HS-27A (cell line): ENCODE measurements around the gene ARHGAP12.

Source experiments
- DNase-seq: peaks from one replicate; pipeline ENCODE4 v3.0.0-alpha.2; 2012; ENCODE audit warnings: low read depth, missing footprints

ARHGAP12 gene

DNA sequence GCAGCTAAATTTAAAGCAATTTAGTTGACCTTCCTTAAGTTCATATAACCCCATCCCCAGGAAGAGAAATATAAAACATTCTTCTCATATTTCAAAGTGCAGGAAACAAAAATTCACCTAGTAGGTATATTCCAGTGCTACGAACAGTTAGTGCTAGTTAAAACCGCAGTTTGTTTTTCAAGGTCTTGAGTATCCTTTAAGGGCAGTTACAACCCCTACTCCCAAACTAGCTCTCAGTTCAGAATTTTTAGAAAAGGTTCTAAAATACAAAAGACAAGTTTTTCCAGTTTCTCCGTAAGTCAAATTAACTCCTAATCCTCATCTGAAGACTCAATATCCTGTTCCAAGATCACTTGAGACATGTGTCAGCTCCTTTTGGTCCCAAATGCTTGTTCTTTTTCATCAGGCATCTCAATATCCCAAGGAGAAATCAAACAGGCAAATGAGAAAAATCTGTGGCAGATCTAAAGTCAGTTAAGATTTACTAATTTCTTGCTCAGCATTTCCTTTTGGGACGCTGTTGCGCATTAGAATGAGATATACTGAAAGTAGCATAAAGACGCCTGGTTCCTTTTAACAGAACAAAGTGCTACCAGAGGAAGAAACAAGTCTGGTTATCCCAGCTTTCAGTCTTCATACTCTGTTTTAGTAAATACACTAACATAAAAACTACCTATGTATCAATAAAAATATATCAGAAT, 51.8 kb downstream of the ARHGAP12 start:
- DNase-seq = no peak

DNA sequence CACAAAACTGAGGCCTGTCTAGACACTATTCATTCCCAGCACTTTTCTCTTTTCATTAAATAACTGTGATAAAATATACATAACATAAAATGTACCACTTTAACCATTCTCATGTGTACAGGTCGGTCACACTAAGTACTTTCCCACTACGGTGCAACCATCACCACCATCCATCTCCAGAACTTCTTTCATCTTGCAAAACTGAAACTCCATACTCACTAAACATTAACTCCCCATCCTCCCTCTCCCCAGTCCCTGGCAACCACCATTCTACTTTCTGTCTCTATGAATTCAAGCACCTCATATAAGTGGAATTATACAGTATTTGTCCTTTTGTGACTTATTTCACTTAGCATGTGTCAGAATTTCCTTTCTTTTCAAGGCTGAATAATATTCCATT, 53.0 kb downstream of the ARHGAP12 start:
- no peak for DNase-seq

DNA sequence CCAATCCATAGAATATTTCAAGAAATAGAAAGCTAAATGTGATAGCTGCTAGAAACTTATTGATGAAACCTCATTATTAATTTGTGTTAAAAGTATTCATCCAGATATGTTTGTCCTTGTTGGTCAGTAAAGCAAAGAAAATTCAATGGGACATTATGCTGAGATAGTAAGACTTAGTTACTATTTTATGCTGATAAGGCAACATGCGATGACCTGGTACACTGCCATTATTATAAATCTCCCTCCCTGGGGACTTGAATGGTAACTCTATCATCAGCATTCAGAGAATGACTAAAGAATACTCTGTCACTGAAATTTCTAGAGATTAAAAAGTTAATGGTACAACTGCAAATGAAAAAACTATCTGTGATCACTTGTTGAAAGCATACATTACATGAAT, 54.9 kb downstream of the ARHGAP12 start:
- DNase-seq = no peak

DNA sequence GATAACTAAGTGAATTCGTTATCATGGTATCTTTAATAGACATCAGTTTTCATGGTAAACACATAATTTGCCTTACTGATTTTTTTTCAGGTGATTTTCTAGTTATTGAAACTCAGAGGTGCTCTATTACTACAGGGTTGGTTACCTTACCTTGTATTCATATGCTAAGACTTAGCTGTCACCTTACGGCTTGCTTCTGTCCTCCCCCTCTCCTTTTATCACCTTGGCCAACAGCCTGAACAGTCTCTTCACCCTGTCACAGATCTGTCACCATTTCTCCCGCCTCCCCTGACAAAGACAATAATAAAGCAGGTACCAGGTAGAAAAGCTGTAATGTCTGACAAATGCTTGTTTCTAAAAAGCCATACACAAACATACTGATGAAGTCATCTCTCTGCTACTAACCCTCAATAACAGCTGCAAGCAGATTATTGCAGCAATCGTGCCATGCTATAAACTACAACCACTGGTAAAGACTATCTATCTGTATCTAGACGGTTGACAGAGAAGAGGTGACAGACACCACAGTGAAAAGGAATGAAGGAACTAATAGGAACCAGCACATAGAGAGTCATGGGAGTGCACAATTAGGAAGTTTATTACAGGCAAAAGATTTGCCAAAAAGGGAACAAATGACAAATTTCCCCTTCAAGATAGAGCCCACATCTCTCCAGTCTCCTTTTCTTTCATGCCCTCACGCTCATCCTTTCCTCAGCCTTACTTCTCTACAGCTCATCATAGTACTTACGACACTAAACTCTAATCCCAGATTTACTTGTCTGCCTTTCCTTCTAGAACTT, 57.2 kb downstream of the ARHGAP12 start:
- no peak for DNase-seq

DNA sequence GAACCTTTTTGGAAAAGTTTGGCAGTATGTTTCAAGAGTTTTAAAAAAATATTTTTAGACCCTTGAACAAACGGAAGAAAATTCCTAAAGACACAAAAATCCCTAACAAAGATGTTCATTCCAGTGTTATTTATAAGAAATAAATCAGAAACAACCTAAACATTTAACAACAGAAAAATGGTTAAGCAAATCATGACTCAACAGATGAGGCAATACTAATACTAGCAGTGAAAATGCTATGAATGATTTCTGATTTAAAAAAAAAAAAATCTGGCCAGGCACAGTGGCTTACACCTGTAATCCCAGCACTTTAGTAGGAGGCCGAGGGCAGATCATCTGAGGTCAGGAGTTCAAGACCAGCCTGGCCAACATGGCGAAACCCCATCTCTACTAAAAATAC, 61.0 kb downstream of the ARHGAP12 start:
- DNase-seq = no peak

DNA sequence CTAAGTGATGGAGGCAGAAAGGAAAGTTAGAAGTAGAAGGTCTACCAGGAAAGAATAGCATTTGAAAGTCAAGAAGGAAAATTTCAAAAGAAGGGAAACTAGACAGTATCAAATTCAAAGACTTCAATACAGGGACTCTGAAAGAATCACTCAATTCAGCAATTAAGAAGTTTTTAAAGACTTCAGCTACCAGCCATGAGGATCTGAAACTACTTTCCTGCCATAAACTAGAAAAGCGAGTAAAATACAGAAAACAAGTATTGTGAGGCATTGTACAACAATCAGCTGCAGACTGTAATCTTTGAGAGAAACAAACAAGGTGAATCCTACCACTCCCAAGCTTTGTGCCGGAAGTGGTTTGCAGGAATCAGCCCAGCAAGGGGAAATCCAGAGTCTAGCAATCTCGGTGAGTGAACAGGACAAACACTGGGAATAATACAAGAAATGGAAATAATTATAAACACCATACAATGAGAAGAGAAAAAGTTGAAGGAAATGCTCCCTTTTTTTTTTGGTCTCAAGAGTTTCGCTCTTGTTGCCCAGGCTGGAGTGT, 62.4 kb downstream of the ARHGAP12 start:
- no peak for DNase-seq

DNA sequence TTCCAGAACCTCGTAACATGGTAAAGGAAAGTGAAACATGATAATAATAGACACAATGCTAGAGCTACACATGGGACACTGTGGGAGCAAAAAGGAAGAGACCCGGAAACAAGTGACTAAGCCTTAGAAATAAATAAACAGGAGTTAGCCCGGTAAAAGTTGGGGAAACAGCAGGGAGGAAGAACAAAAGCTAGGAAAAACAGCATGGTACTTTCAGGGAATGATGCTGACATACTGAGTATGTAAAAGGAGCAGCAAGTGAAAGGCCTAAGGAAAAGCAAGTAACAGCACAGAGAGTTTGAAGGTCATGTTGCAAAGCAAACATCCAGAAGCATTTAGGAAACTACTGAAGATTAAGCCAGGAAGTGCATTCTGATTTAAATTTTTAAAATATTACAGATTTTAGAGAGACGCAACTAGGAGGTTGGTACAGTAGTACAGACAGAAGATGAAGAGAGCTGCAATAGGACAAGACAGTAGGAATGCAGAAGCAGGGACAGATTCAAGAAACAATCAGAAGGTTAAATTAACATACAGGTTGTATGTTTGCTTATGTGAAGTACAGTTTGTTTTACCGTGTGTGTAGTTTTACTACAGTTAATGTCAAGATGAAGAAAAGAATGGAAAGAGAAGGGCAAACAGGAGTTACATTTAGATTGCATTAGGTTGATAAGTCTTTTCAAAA, 63.7 kb downstream of the ARHGAP12 start:
- no peak for DNase-seq

DNA sequence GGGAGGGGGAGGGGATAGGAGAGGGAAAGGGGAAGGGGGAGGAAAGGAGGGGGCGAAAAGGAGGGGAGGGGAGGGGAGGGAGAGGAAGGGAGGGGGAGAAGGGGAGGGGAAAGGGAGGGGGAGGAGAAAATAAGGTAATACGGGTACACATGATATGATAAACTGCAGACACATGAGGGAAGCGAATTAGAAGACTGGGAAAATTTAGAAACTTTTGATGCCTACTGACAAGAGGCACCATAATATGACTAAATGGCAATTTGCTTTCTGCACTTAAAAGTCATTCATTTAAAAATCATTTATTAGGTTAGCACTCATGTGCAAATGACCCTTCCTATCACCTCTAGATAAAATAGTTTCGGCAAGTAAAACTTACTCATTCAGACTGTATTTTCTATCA, 73.6 kb downstream of the ARHGAP12 start:
- no peak for DNase-seq

DNA sequence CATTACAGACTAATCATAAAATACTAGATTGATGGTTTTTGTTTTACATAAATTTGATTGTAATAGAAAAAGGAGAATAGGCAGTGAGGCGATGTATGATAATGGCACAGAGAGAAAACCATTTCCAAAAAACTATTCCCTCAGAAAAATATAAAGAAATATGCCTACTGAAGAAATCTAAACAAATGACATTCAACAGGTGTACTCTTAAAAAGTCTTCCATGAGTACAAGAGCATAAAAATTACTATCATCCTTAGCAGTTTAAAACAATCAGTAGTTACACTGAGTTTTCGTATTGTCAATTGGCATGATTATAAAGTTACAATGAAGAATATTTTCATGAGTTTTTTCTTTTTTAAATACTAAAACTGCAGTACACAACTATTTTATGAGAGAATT, 75.0 kb downstream of the ARHGAP12 start:
- no peak for DNase-seq

DNA sequence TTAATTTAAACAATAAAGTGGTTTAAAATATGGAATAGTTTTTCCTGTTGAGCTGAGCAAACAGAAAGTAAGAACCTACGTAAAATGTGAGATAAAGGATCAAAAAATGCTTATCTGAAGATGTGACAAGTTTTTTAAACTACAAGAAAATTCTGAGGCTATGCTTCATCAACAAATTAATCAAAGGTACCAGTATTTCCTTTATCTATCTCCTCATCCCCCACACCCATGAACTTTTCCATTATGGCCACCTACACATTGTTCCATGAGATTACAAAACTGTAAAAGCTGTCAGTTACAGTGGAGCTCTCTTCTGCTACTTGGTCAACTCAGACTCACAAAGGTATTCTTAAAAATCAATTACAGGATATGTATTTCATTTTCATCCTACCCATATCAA, 77.4 kb downstream of the ARHGAP12 start:
- DNase-seq = no peak

DNA sequence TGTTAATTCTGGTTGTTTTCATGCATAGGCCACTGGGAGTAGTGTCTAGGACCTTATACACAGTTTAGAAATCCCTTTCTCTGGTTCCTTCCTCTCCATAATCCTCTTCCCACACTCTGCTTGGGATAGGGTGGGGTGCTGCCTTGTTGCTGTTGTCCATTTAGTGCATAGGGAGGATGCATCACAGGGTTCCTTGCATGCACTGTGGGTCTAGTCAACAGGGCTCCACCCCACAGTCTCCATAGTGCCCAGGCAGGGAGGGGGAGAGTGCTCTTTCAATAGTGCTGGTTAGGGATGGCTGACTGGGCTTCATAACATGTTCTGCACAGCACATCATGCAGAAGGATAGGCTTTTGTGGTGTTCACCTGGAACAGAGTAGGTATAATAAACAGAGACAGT, 81.1 kb downstream of the ARHGAP12 start:
- no peak for DNase-seq

DNA sequence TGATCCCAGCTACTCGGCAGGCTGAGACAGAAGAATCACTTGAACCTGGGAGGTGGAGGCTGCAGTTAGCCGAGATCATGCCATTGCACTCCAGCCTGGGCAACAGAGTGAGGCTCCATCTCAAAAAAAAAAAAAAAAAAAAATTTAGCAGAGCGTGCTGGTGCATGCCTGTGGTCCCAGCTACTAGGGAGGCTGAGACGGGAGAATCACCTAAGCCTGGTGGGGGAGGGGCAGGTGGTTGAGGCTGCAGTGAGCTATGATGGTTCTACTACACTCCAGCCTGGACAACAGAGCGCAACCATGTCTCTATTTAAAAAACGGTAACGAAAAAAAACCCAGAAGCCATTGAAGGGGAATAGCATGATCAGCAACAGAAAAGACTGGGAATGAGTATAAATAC, 89.9 kb downstream of the ARHGAP12 start:
- DNase-seq = no peak

DNA sequence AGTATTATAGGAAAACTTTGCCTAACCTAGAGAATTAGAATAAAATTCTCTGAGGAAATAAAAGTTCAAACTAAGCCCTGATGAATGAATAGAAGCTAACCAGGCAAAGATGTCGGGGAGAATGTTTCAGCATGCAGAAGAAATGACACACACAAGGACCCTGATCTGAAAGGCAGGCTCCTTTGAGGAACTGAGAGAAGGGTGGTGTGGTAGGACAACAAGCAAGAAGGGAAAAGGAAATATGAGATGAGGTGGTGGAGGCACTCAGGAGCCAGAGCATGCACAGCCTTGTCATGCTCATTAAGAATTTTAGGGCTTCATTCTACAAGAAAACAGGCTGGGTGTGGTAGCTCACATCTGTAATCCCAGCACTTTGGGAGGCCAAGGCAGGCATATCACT, 90.6 kb downstream of the ARHGAP12 start:
- no peak for DNase-seq

DNA sequence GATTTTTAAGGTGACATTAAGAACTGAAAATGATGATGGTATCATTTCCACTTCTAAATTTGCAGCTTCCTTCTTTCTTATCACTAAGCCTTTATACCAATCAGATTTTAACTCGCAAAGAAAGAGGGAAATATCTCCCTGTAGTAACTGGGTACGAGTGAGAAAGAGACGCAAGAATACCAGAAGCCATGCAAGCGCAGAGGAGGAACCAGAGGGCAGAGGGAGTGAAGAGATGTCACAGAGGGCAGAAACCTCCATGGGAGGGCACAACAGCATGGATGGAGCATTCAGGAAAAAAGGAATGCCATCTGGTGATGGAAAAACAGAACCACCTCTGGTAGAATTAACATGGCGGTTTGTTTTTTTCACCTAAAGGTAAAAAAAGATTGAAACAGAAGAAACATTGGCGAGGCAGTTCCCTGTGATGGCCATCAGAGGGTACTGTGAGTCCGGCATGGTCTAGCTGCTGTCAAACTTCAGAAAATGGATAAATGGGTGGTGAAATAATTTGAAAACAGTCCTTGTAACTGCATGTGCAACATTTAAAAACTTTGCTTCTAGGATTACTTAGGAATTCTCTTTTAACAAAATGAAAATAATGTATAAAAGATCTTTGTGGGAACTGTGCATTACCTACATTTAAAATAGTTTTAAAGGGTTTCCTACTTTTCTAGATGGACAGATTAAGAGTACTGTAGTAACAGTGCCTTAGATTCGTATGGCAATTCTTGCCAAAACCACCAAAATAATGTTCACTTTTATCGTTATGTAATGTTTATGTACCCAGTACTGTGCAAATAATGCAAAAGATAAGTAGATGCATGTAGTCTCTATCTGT, 91.8 kb downstream of the ARHGAP12 start:
- no peak for DNase-seq

DNA sequence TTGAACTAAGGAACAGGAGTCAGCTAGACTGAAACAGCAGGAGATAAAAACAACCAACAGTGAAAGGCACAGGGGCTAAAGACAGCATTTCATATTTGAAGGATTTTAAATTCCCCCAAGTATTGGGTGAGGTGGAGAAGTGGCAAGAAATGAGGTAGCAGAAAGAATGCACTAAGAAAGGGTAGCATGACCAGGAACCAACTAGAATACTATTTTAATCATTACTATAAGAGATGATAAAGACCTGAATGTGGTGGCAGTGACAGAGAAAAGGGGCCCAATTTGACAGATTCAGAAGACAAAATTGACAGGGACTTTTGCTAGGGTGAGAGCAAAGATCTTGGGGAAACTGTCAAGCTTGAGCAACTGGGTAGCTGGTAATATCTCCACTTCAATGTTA, 94.9 kb downstream of the ARHGAP12 start:
- DNase-seq = no peak

DNA sequence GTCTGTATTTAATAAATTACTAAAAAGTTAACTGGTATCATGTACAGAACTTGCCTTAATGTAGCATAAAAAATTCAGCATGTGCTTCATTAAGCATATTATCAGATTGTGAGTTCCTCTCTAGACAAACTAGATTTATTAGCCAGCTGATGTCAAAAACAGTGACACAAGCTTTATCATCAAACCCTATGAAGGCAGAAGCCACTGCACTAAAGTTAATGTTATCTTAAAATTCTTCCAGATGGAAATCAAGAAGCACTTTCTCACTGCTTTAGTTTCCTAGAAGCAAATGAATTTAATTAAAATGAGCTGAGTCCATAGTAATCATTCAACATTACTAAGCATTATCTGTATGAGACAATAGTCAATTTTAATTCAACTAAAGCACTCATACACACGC, 96.4 kb downstream of the ARHGAP12 start:
- no peak for DNase-seq

DNA sequence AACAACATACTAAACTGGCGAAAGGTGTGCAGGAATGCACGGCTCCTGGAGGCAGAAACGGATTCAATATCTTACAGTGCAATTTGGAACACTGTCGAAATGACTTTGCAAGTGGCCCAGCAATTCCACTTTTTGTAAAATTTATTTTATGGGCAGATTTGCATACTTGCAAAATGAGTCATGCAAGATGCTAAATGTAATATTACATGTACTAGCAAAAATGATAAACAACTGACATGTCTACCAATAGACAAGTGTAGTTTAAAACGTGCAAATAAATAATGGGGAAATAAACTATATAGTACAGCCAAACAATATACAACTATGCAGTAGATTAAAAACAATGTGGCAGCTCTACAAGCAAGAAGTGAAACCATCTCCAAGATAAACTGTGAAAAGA, 97.7 kb downstream of the ARHGAP12 start:
- no peak for DNase-seq

DNA sequence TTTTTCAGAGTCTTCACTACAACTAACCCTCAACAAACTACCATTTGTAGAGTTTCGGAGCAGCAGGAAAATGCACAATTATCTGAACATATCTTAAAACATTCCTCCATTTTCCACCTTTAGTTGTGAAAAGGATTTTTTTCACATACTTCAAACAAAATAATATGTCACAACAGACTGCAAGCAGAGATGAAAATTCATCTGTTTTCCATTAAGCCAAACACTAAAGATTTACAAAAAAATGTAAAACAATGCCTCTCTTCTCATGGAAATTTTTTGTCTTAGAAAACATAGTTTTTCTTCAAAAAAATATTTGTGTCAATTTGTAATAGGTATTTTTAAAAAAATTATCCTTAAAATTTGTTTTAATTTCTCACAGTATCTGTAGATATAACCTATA, 98.9 kb downstream of the ARHGAP12 start:
- no peak for DNase-seq

DNA sequence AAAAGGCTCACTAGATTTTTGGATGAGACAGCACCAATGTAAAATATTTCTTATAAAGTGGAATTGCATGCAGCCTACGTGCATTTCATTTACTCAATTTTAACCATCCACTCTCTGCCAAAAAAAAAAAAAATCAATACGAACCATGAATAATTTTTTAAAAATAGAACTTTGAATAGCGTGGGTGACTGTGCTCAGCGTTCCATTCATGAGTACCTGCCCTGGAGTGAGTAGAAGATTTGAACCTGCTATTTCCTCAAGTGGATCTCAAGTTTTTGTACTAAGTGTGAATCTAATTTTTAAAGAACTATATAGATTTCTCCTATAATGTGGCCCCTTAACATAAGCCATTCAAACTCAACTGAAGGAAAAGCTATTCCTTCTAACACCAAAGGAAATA, 105.3 kb downstream of the ARHGAP12 start:
- DNase-seq = no peak

DNA sequence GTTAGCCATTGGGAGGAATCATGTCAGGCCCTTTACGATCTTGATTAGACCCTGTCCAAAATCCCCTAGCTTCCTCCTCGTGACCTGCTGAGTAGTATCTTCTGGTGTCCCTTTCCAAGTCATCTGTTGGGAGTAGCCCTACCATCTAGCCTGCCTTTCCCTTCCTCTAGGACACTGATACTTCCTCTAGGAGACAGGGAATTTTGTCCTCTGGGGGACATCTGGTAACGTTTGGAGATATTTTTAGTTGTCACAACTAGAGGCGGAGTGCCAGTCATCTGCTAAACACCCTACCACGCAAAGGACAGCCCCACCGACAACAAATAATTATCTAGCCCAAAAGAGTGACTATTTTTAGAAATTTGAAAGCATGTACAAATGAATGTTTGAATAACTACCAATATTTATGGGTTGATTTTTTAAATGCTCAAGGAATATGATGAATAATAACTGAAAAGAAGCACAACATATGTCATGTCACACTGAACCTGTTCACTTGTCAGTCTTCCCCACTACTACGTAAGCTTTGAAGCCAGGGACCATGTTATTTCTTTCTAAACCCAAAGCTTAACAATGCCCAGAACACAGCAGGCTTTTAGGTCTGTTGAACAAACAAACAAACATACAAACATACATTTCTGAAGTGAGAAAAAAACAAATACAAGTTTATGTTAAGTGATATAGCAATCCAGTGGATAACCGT, 105.9 kb downstream of the ARHGAP12 start:
- no peak for DNase-seq

DNA sequence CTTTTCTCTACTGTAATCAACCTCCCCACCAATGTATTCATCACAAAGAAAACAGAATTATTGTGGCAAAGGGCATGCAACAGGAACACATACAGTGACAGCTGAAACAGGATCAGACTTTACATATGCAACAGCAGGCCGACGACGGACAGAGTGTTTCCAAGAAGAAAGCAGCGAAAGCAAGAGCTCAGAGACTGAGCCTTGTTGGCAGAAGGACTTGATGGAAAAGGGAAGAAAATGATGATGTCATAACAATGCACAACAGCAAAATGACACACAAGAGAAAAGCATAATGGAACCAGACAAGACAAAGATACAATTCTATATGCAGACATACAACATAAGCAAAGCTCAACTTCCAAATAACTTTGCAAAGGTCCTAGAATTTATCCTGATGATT, 106.5 kb downstream of the ARHGAP12 start:
- DNase-seq = no peak
